Panc1 (cell line): ENCODE measurements around the gene C1RL.

ENCODE experiments used
- TCF7L2 ChIP-seq: IDR thresholded peaks from 2 replicates; pipeline ENCODE4 v1.6.1; 2011; ENCODE audit warnings: mild to moderate bottlenecking, low read depth, low read length, inconsistent platforms
- TF ChIP-seq, protein P1 (sequence below): fragments of 450-650 bp; IDR thresholded peaks from 2 replicates; pipeline ENCODE4 v1.5.1; 2017; ENCODE audit warnings: mild to moderate bottlenecking

- TF ChIP-seq, protein P1, sequence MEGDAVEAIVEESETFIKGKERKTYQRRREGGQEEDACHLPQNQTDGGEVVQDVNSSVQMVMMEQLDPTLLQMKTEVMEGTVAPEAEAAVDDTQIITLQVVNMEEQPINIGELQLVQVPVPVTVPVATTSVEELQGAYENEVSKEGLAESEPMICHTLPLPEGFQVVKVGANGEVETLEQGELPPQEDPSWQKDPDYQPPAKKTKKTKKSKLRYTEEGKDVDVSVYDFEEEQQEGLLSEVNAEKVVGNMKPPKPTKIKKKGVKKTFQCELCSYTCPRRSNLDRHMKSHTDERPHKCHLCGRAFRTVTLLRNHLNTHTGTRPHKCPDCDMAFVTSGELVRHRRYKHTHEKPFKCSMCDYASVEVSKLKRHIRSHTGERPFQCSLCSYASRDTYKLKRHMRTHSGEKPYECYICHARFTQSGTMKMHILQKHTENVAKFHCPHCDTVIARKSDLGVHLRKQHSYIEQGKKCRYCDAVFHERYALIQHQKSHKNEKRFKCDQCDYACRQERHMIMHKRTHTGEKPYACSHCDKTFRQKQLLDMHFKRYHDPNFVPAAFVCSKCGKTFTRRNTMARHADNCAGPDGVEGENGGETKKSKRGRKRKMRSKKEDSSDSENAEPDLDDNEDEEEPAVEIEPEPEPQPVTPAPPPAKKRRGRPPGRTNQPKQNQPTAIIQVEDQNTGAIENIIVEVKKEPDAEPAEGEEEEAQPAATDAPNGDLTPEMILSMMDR: no peak
- no peak for TF ChIP-seq TCF7L2
Measured at GRCh38 chr12:7061138-7061537, 47.9 kb downstream of the C1RL start.
